ENCODE measurements around the gene RAET1E. TPM values are rescaled to one million over a fixed set of nuclear protein-coding genes. Genes with fewer than 3 reads are reported as not detected.

Gene RAET1E
- total and polyA plus RNA-seq, 2 experiments from 2014 or later: not detected

GRCh38 chr6:149906405-149906804 is 8.5 kb upstream of the RAET1E start:
- Histone ChIP-seq H3K9me2 (ENCODE audit: insufficient read depth) (no peaks in the 10 kb centered on the region), H3K4me3 (no peak overlapping the region), H3K27ac (ENCODE audit: low read depth) (no peak overlapping the region), H3K27me3 (ENCODE audit: insufficient read depth) (no peaks in the 10 kb centered on the region), H3F3A (replicated peaks; ENCODE audit: low read depth) (no peaks in the 10 kb centered on the region), H3K4me2 (no peak overlapping the region), H2AFZ (no peak overlapping the region), H4K20me1 (replicated peaks; ENCODE audit: insufficient read depth) (no peaks in the 10 kb centered on the region), H3K4me1 (ENCODE audit: insufficient read depth) (no peaks in the 10 kb centered on the region), H3K36me3 (ENCODE audit: insufficient read depth) (no peaks in the 10 kb centered on the region; the same call in 1 of the 2 replicates), H3K79me2 (replicated peaks; ENCODE audit: insufficient read depth) (no peaks in the 10 kb centered on the region)
- Mint-ChIP-seq H3K27ac (no peak overlapping the region), H3K36me3 (ENCODE audit: low read depth) (peaks cover 14% of the 10 kb centered on the region), H3K9me3 (peaks cover 43% of the 10 kb centered on the region), H3K4me3 (no peak overlapping the region), H3K4me1 (no peaks in the 10 kb centered on the region; the same call in 2 of the 3 replicates), H3K27me3 (ENCODE audit: insufficient read depth, low read depth, poor library complexity) (peaks cover 5% of the 10 kb centered on the region)
- no peak for DNase-seq (ENCODE audit: low spot score)
- no peak for ATAC-seq
- TF ChIP-seq STAT1 (IDR thresholded peaks at IDR 0.05; ENCODE audit: unreplicated experiment) (no peak), CREB1 (CRISPR knock-in tag; IDR thresholded peaks at IDR 0.05; ENCODE audit: low read depth) (no peak), NANOG (IDR thresholded peaks at IDR 0.05; ENCODE audit: borderline replicate concordance) (no peak), JUNB (IDR thresholded peaks at IDR 0.05; ENCODE audit: unreplicated experiment) (no peak), EZH2 (IDR thresholded peaks at IDR 0.05; ENCODE audit: low read depth, unreplicated experiment) (no peak), ZNF114 (CRISPR knock-in tag; IDR thresholded peaks at IDR 0.05) (no peak), POLR2AphosphoS5 (IDR thresholded peaks at IDR 0.05; ENCODE audit: low read depth) (no peak), ZNF331 (CRISPR knock-in tag; IDR thresholded peaks at IDR 0.05; ENCODE audit: low read depth) (no peak), EZH2phosphoT487 (IDR thresholded peaks at IDR 0.05; ENCODE audit: unreplicated experiment) (no peak), ZNF462 (CRISPR knock-in tag; IDR thresholded peaks at IDR 0.05) (no peak)
- TF ChIP-seq, protein P1, sequence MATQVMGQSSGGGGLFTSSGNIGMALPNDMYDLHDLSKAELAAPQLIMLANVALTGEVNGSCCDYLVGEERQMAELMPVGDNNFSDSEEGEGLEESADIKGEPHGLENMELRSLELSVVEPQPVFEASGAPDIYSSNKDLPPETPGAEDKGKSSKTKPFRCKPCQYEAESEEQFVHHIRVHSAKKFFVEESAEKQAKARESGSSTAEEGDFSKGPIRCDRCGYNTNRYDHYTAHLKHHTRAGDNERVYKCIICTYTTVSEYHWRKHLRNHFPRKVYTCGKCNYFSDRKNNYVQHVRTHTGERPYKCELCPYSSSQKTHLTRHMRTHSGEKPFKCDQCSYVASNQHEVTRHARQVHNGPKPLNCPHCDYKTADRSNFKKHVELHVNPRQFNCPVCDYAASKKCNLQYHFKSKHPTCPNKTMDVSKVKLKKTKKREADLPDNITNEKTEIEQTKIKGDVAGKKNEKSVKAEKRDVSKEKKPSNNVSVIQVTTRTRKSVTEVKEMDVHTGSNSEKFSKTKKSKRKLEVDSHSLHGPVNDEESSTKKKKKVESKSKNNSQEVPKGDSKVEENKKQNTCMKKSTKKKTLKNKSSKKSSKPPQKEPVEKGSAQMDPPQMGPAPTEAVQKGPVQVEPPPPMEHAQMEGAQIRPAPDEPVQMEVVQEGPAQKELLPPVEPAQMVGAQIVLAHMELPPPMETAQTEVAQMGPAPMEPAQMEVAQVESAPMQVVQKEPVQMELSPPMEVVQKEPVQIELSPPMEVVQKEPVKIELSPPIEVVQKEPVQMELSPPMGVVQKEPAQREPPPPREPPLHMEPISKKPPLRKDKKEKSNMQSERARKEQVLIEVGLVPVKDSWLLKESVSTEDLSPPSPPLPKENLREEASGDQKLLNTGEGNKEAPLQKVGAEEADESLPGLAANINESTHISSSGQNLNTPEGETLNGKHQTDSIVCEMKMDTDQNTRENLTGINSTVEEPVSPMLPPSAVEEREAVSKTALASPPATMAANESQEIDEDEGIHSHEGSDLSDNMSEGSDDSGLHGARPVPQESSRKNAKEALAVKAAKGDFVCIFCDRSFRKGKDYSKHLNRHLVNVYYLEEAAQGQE (IDR thresholded peaks at IDR 0.05; ENCODE audit: unreplicated experiment): no peak
- TF ChIP-seq, protein P2, sequence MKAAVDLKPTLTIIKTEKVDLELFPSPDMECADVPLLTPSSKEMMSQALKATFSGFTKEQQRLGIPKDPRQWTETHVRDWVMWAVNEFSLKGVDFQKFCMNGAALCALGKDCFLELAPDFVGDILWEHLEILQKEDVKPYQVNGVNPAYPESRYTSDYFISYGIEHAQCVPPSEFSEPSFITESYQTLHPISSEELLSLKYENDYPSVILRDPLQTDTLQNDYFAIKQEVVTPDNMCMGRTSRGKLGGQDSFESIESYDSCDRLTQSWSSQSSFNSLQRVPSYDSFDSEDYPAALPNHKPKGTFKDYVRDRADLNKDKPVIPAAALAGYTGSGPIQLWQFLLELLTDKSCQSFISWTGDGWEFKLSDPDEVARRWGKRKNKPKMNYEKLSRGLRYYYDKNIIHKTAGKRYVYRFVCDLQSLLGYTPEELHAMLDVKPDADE (IDR thresholded peaks at IDR 0.05): no peak
- TF ChIP-seq, protein P3, sequence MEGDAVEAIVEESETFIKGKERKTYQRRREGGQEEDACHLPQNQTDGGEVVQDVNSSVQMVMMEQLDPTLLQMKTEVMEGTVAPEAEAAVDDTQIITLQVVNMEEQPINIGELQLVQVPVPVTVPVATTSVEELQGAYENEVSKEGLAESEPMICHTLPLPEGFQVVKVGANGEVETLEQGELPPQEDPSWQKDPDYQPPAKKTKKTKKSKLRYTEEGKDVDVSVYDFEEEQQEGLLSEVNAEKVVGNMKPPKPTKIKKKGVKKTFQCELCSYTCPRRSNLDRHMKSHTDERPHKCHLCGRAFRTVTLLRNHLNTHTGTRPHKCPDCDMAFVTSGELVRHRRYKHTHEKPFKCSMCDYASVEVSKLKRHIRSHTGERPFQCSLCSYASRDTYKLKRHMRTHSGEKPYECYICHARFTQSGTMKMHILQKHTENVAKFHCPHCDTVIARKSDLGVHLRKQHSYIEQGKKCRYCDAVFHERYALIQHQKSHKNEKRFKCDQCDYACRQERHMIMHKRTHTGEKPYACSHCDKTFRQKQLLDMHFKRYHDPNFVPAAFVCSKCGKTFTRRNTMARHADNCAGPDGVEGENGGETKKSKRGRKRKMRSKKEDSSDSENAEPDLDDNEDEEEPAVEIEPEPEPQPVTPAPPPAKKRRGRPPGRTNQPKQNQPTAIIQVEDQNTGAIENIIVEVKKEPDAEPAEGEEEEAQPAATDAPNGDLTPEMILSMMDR (conservative IDR thresholded peaks at IDR 0.05; ENCODE audit: low read depth in 2 of 2): no peak
